COR-L47 (cell line): ENCODE data around the gene SYT1.

ENCODE experiments used
- DNase-seq: peaks from one replicate; lab custom pipeline; 2025; lab: John Stamatoyannopoulos, UW

SYT1 gene

GRCh38 chr12:78891646-78892353 is 27.2 kb downstream of the SYT1 start:
- no peak for DNase-seq

GRCh38 chr12:78898416-78898815 is 33.8 kb downstream of the SYT1 start:
- peak; percentile 68 for DNase-seq

GRCh38 chr12:78914859-78915331 is 50.3 kb downstream of the SYT1 start:
- no peak for DNase-seq

- DNase-seq = no peak
Measured at GRCh38 chr12:78916845-78917480, 52.4 kb downstream of the SYT1 start.

GRCh38 chr12:78917513-78917912 is 52.9 kb downstream of the SYT1 start:
- DNase-seq = no peak

- DNase-seq = no peak
Measured at GRCh38 chr12:78918268-78918667, 53.7 kb downstream of the SYT1 start.

- DNase-seq = no peak
Measured at GRCh38 chr12:78928200-78929074, 63.9 kb downstream of the SYT1 start.

GRCh38 chr12:78929075-78929418 is 64.5 kb downstream of the SYT1 start:
- DNase-seq = no peak

GRCh38 chr12:78931466-78931990 is 67.0 kb downstream of the SYT1 start:
- DNase-seq = no peak

- no peak for DNase-seq
Measured at GRCh38 chr12:78933014-78933413, 68.4 kb downstream of the SYT1 start.

- DNase-seq = peak; percentile 70
Measured at GRCh38 chr12:78938341-78939084, 73.9 kb downstream of the SYT1 start.

GRCh38 chr12:78949532-78949931 is 85.0 kb downstream of the SYT1 start:
- DNase-seq = no peak

GRCh38 chr12:78951803-78952551 is 87.4 kb downstream of the SYT1 start:
- DNase-seq = peak; percentile 64

GRCh38 chr12:78952552-78952929 is 88.0 kb downstream of the SYT1 start:
- no peak for DNase-seq

- DNase-seq = no peak
Measured at GRCh38 chr12:78958941-78959340, 94.4 kb downstream of the SYT1 start.

- DNase-seq = no peak
Measured at GRCh38 chr12:78959556-78959955, 95.0 kb downstream of the SYT1 start.

GRCh38 chr12:78961171-78961570 is 96.6 kb downstream of the SYT1 start:
- no peak for DNase-seq

- no peak for DNase-seq
Measured at GRCh38 chr12:78963439-78964227, 99.1 kb downstream of the SYT1 start.

- DNase-seq = no peak
Measured at GRCh38 chr12:78964521-78964920, 99.9 kb downstream of the SYT1 start.

GRCh38 chr12:78966062-78966461 is 101.5 kb downstream of the SYT1 start:
- DNase-seq = no peak
